Fibroblast of skin of right biceps (primary cell): ENCODE measurements around the gene CABLES2.

ENCODE experiments used
- DNase-seq: peaks from one replicate; pipeline ENCODE4 v3.0.0-alpha.2; 2013

The CABLES2 gene

DNA sequence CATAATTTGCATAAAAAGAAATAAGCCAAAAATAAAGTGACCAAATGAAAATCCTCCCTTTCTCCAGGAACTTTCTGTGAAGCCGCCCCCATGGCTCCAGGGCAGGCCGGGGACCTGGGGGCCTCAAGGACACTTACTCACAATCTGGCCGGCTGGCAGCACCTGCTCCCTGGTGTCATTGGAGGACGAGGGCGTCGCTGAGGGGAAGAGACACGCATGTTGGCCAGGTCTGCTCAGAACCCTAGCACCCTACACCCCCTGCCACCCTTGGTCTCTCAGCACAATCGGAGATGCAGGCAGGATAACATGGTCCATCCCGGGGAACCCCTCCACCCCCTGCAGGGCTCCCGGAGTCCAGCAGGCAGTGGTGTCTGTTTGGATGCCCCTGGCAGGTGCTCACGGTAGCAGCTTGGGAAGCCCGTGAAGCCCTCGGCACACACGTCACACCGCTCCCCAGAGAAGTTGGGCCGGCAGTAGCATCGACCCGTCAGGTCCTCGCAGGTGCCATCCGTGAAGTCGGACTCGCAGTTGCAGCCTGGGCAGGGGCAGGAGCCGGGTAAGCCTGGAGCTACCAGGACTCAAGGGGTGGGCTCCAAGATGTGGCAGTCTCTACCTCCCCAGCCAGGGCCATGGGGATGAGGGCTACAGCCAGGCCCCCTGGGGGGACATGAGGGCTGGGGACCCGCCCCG, 61.3 kb downstream of the CABLES2 start:
- DNase-seq: no peak

DNA sequence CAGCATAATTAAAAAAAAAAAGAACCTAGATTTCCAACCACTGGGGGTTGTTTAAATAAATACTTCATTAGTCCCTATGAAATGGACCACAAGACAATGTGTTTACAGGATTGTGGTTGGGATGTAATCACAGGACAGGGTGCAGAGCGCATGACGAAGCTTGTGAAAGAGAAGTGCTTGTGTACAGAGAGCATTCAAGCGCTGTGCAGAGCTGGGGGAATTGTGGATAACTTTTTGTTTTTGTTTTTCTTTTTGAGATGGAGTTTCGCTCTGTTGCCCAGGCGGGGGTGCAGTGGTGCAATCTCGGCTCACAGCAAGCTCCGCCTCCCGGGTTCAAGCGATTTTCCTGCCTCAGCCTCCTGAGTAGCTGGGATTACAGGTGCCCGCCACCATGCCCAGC, 62.3 kb downstream of the CABLES2 start:
- no peak for DNase-seq

DNA sequence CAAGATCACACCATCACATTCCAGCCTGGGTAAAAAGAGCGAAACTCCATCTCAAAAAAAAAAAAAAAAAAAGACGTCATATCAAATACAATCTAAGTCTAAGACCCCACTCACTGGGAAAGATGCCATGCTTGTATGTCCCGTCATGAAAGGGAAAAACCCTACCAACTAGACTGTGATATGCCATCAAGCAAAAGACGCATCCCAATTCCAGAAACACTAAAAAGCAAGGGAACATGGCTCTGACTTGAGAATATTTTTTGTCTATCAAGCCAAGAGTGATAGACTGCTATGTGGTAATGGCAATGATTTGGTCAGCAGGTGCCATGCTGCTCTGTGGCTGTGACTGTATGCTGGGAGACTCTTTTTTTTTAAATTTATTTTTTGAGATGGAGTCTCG, 63.0 kb downstream of the CABLES2 start:
- DNase-seq: no peak

DNA sequence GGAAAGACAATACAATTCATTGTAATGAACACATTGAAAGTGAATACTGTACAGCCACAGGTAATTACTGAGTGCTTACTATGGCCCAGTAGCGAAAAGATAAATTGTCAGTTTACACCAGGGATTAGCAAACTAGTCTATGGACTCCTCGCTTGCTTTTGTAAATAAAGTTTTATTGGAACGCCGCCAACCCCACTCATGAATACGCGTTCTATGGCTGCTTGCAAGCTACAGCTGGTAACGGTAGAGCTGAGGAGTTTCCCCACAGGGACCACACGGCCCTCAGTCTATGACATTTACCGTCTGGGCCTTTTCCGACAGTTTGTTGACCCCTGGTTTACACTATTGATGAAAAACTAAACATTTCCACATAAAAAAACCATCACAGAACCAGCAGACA, 64.2 kb downstream of the CABLES2 start:
- DNase-seq: no peak

DNA sequence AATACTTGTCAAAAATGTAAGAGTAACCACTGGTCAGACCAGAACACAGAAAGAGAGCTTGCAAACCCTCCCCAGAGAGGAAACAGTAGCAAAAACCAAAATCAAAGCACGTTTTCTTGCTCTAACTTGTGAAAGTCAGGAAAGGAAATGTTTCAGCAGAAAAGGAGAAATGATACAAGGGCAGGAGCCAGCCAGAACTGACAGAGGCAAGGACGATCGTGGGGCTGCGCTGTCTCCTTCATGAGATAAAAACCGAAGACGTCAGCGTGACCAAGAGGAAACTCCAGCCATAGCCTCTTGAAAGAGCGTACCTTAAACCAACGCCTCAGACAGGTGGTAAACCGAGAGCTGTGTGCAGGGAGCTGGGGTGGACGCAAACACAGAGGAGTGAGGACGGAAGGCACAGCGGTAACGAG, 67.4 kb downstream of the CABLES2 start:
- no peak for DNase-seq
